ENCODE measurements around the gene TCERG1L.
"Not testable (repeated sequence)": the region's sequence is repeated elsewhere in the genome, so short reads cannot be mapped to it uniquely, and the experiment has no call there.

TCERG1L gene

DNA sequence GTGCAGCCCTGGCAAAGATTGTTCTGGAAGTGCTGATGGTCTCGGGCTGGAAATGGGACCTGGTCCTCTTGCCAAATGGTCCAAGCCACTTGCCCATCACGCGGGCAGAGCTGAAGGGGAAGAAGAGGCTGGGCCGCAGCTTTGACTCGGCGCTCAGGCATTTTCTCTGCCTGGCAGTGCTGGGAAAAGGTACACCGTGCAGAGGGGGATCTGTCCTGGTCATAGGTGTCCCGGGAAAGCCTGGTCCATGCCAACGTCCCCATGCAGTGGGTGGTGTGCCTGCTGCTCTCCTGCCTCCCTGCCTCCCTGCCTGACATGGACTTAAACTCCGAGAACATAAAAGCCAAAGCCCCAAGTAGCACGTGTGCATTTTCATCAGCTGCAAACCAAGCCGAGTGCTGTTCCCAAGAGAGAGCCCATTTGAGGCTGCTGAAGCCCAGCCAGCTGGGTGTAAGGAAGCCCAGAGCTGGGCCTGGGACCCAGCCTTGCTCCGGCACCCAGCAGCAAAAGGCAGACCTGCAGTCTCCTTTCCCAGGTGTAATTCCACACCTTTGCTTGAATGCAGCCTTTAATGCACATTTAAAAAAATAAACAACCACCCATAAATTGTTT lies 72.7 kb downstream of the TCERG1L start:
- Histone ChIP-seq H3K4me3 (ENCODE audit: low read depth, low read length) (no peak overlapping the region), H3K36me3 (ENCODE audit: control insufficient read depth, insufficient read depth, low read length) (no peaks in the 10 kb centered on the region), H3K27ac (ENCODE audit: low read depth, low read length) (no peak overlapping the region), H3K9me3 (ENCODE audit: control insufficient read depth, insufficient read depth, low read depth, low read length) (peaks cover 5% of the 10 kb centered on the region), H3K27me3 (ENCODE audit: control insufficient read depth, insufficient read depth, low read length) (no peaks in the 10 kb centered on the region), H3K9ac (ENCODE audit: low read length) (no peak overlapping the region), H3K4me1 (ENCODE audit: control insufficient read depth, insufficient read depth, low read length) (no peaks in the 10 kb centered on the region; the same call in 1 of the 2 replicates)

DNA sequence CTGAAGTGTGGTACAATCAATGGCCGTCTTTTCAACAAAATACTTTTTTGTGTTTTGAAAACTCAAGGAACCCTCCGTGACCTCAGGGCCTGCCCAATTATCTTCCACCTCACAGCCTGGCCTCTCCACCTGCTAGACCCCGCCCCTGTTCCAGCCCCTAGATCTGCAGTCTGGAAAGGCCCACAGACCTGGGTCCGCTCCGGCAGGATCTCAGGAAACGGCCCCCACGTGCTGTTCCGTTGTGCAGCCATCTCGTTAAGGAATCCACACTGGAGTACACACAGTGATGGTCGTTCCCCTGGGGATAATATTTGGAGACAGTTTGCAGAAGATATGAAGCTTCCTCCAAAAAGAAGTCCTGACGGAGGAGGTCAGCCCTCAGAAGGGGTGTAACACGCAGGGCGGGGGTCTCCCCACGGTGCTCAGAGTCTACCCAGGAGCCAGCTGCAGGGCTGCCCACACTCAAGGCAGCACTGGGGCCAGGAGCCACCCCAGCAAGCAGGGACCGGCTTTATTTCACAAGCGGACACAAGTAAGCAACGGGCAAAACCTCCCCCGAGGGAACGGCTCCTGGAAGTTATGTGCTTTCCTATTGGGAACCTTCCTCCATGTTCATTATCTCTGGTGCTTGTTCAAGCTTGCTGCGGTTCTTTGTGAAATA lies 73.4 kb downstream of the TCERG1L start:
- no peaks in the 10 kb centered on the region for H3K27me3 ChIP-seq (ENCODE audit: control insufficient read depth, insufficient read depth, low read length)
- H3K4me1 ChIP-seq (ENCODE audit: control insufficient read depth, insufficient read depth, low read length), result no peaks in the 10 kb centered on the region; the same call in 1 of the 2 replicates
- H3K36me3 ChIP-seq (ENCODE audit: control insufficient read depth, insufficient read depth, low read length), result no peaks in the 10 kb centered on the region
- no peak overlapping the region for H3K4me3 ChIP-seq (ENCODE audit: low read depth, low read length)
- H3K9ac ChIP-seq (ENCODE audit: low read length), result no peak overlapping the region
- no peak overlapping the region for H3K27ac ChIP-seq (ENCODE audit: low read depth, low read length)
- peaks cover 5% of the 10 kb centered on the region for H3K9me3 ChIP-seq (ENCODE audit: control insufficient read depth, insufficient read depth, low read depth, low read length)

DNA sequence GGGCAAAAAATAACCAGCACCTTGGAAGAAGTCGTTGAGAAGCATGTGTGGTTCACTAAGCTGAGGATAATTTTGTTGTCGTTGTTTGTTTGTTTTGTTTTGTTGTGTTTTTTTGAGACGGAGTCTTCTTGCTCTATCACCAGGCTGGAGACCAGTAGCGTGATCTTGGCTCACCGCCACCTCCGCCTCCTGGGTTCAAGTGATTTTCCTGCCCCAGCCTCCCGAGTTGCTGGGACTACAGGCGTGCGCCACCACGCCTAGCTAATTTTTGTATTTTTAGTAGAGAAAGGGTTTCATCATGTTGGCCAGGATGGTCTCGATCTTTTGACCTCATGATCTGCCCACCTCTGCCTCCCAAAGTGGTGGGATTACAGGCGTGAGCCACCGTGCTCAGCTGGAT lies 76.9 kb downstream of the TCERG1L start:
- not testable (repeated sequence) for H3K4me3 ChIP-seq (ENCODE audit: low read depth, low read length); H3K27me3 ChIP-seq (ENCODE audit: control insufficient read depth, insufficient read depth, low read length); H3K9me3 ChIP-seq (ENCODE audit: control insufficient read depth, insufficient read depth, low read depth, low read length); H3K4me1 ChIP-seq (ENCODE audit: control insufficient read depth, insufficient read depth, low read length); H3K27ac ChIP-seq (ENCODE audit: low read depth, low read length); H3K36me3 ChIP-seq (ENCODE audit: control insufficient read depth, insufficient read depth, low read length); H3K9ac ChIP-seq (ENCODE audit: low read length)

DNA sequence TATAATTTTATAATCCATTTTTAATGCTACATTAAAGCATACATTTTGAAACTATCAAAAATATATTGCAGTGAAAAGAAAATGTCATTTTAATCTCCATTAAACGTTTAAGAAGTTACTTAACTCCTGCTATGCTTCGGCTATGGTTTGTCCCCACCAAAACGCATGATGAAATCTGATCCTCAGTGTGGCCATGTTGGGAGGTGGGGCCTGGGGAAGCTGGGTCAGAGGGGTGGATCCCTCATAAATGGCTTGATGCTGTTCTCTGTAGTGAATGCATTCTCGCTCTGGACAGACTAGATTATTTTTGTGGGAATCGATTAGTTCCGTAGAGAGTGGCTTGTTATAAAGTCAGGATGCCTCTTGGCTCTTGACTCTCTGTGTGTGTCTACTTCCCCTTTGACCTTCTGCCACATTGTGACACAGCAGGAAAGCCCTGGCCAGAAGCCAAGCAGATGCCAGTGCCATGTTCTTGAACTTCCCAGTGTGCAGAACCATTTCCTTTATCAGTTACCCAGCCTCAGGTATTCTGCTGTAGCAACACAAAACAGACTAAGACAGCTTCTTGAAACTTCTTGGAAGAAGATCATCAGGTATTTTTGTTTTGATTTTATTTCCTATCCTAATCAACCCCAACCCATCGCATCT lies 77.8 kb downstream of the TCERG1L start:
- Histone ChIP-seq H3K27me3 (ENCODE audit: control insufficient read depth, insufficient read depth, low read length) (no peaks in the 10 kb centered on the region), H3K4me1 (ENCODE audit: control insufficient read depth, insufficient read depth, low read length) (no peaks in the 10 kb centered on the region), H3K9me3 (ENCODE audit: control insufficient read depth, insufficient read depth, low read depth, low read length) (peaks cover 5% of the 10 kb centered on the region)

DNA sequence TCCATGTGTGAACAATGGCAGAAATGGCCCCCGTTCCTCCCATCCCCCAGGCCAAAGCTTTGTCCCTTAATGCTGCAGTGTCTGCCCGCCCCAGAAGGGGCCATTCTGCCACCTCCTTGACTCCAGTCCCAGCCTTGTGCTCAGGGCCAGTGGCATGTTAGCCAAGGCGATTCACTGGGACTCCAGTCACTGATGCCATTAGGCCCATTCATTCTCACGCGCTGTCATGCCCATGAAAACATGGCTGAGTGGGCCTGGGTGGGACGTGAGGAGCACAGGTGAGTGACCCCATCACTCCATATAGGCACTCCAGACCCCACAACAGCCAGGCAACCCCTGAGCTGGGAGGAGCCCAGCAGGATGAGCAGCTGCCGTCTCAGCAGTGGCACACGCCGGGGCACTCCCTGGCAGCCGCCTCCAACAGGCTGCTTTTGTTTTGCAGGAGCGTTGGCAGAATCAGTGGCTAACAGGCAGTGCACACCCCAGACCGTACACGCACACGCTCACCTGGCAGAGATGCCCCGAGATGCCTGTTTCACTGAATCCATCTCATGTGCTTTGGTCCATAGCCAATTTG lies 79.5 kb downstream of the TCERG1L start:
- H3K4me3 ChIP-seq (ENCODE audit: low read depth, low read length), result no peak overlapping the region
- no peaks in the 10 kb centered on the region for H3K4me1 ChIP-seq (ENCODE audit: control insufficient read depth, insufficient read depth, low read length)
- H3K36me3 ChIP-seq (ENCODE audit: control insufficient read depth, insufficient read depth, low read length), result no peaks in the 10 kb centered on the region
- H3K9ac ChIP-seq (ENCODE audit: low read length), result no peak overlapping the region
- H3K27ac ChIP-seq (ENCODE audit: low read depth, low read length), result no peak overlapping the region
- no peaks in the 10 kb centered on the region for H3K27me3 ChIP-seq (ENCODE audit: control insufficient read depth, insufficient read depth, low read length)
- peaks cover 5% of the 10 kb centered on the region for H3K9me3 ChIP-seq (ENCODE audit: control insufficient read depth, insufficient read depth, low read depth, low read length)

More for the DNA sequence above, 77.8 kb downstream of the TCERG1L start:
- Histone ChIP-seq H3K9ac (ENCODE audit: low read length) (no peak overlapping the region), H3K27ac (ENCODE audit: low read depth, low read length) (no peak overlapping the region), H3K36me3 (ENCODE audit: control insufficient read depth, insufficient read depth, low read length) (no peaks in the 10 kb centered on the region), H3K4me3 (ENCODE audit: low read depth, low read length) (no peak overlapping the region)

DNA sequence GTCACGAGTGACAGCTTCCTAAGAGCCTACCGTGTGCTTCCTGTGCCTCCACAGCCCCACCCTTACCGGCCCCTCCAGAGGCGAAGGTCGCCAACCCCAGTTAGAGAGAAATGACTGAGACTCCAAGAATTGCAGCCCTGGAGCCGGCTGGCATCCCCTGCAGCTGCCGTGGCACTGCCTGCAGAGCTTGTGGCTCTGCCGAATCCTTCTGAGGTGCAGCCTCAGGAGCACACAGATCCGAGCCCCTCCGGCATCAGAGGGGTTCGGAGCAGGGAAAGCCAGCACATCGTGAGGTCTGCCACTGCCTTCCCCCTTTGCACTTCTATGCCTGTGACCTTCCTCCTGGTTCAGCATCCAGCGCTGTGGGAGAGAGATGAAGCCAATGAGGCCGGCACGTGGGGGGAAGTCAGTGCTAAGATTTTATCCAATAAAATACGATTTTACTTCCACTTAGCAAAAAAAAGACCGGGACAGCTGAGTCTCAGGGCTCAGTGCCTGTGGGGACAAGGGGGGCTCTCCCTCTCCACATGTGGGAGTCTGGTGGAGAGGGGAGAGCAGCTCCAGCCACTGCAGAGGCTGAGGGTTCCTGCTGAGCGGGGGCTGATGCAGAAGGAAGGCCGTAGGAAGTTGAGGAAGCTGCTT lies 80.1 kb downstream of the TCERG1L start:
- H3K4me3 ChIP-seq (ENCODE audit: low read depth, low read length), result no peak overlapping the region
- no peaks in the 10 kb centered on the region for H3K36me3 ChIP-seq (ENCODE audit: control insufficient read depth, insufficient read depth, low read length)
- peaks cover 5% of the 10 kb centered on the region for H3K9me3 ChIP-seq (ENCODE audit: control insufficient read depth, insufficient read depth, low read depth, low read length)
- H3K27me3 ChIP-seq (ENCODE audit: control insufficient read depth, insufficient read depth, low read length), result no peaks in the 10 kb centered on the region
- H3K27ac ChIP-seq (ENCODE audit: low read depth, low read length), result no peak overlapping the region
- H3K4me1 ChIP-seq (ENCODE audit: control insufficient read depth, insufficient read depth, low read length), result no peaks in the 10 kb centered on the region
- H3K9ac ChIP-seq (ENCODE audit: low read length), result no peak overlapping the region

DNA sequence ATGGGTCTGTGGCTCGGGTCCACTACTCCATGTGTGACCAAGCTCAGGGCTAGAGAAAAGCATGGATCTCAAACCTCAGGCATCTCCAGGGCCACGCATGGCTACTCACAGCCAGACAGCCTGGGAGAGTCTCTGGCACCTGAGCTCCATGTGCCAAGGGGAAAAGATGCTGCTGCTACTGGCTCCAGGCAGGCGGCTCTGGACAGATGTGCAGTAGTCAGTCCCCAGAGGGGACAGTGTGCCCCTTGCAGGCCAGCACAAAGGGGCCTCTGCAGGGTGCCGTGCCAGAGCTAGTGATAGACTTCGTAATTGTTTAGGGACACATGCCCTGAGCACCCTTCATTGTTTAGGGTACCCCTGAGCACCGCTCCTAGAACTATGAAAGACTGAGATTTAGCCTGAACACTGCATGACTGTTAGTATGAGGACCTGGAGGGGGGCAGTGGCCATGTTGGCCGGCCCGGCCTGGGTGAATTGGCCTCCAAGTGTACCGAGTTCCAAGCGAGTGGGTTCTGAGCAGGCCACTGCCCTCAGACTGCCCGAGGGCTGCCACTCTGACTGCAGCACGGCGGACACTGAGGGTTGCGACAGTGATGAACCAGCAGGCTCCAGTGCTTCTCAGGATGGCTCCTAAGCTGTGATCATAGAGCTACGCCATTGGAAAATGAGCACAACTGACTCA lies 80.7 kb downstream of the TCERG1L start:
- H3K27ac ChIP-seq (ENCODE audit: low read depth, low read length), result no peak overlapping the region
- no peaks in the 10 kb centered on the region for H3K27me3 ChIP-seq (ENCODE audit: control insufficient read depth, insufficient read depth, low read length)
- peaks cover 5% of the 10 kb centered on the region for H3K9me3 ChIP-seq (ENCODE audit: control insufficient read depth, insufficient read depth, low read depth, low read length)
- no peaks in the 10 kb centered on the region for H3K36me3 ChIP-seq (ENCODE audit: control insufficient read depth, insufficient read depth, low read length)
- no peaks in the 10 kb centered on the region for H3K4me1 ChIP-seq (ENCODE audit: control insufficient read depth, insufficient read depth, low read length)
- no peak overlapping the region for H3K4me3 ChIP-seq (ENCODE audit: low read depth, low read length)
- no peak overlapping the region for H3K9ac ChIP-seq (ENCODE audit: low read length)

DNA sequence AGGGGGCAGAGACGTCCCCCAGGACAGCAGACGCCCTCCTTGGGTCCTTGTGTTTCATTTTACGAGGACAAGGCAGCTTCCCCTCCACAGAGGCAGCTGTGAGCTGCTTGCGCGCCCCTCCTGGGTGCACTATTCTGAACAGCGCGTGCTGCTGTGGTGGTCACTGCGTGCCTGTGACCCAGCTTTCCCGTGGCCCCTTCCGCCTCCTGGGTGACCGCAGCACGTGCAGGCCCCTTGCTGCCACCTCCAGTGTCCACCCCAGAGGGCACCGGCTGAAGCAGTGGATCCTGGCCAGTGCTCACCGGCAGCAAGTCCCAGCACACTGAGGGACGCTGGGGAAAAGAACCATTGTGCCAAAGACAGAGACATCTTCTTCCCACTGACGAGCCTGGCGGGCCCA lies 81.4 kb downstream of the TCERG1L start:
- H3K4me1 ChIP-seq (ENCODE audit: control insufficient read depth, insufficient read depth, low read length), result no peaks in the 10 kb centered on the region
- no peak overlapping the region for H3K27ac ChIP-seq (ENCODE audit: low read depth, low read length)
- peaks cover 5% of the 10 kb centered on the region for H3K9me3 ChIP-seq (ENCODE audit: control insufficient read depth, insufficient read depth, low read depth, low read length)
- H3K9ac ChIP-seq (ENCODE audit: low read length), result no peak overlapping the region
- H3K27me3 ChIP-seq (ENCODE audit: control insufficient read depth, insufficient read depth, low read length), result no peaks in the 10 kb centered on the region
- no peak overlapping the region for H3K4me3 ChIP-seq (ENCODE audit: low read depth, low read length)
- no peaks in the 10 kb centered on the region for H3K36me3 ChIP-seq (ENCODE audit: control insufficient read depth, insufficient read depth, low read length)

DNA sequence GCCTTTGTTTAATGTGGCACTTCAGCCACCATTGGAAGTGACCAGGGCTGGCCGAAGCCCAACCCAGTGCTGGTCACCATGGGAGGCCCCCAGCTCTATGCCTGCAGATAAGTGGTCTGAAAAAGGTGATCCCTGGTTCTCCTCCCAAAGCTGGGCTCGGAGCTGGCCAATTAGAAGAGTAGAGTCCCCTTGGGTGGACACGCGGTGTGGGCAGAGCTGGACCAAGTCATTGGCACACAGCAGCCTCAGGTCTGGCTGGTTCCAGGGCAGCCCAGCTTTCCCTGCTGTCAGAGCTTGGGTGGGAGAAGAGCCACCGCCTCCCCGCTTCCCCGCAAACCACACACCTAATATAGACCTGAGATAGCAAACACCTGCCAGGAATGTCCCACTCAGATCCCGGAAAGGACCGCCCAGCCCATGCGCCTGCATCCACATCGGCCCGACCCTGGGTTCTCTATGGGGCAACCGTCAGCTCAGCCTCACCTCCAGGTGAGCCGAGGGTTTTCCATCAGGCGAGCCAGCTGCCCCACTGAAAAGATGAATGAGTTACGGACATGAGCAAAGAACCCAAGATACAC lies 84.3 kb downstream of the TCERG1L start:
- Histone ChIP-seq H3K4me3 (ENCODE audit: low read depth, low read length) (no peak overlapping the region), H3K9me3 (ENCODE audit: control insufficient read depth, insufficient read depth, low read depth, low read length) (no peaks in the 10 kb centered on the region), H3K9ac (ENCODE audit: low read length) (no peak overlapping the region), H3K27ac (ENCODE audit: low read depth, low read length) (no peak overlapping the region), H3K27me3 (ENCODE audit: control insufficient read depth, insufficient read depth, low read length) (no peaks in the 10 kb centered on the region), H3K4me1 (ENCODE audit: control insufficient read depth, insufficient read depth, low read length) (no peaks in the 10 kb centered on the region), H3K36me3 (ENCODE audit: control insufficient read depth, insufficient read depth, low read length) (no peaks in the 10 kb centered on the region)

DNA sequence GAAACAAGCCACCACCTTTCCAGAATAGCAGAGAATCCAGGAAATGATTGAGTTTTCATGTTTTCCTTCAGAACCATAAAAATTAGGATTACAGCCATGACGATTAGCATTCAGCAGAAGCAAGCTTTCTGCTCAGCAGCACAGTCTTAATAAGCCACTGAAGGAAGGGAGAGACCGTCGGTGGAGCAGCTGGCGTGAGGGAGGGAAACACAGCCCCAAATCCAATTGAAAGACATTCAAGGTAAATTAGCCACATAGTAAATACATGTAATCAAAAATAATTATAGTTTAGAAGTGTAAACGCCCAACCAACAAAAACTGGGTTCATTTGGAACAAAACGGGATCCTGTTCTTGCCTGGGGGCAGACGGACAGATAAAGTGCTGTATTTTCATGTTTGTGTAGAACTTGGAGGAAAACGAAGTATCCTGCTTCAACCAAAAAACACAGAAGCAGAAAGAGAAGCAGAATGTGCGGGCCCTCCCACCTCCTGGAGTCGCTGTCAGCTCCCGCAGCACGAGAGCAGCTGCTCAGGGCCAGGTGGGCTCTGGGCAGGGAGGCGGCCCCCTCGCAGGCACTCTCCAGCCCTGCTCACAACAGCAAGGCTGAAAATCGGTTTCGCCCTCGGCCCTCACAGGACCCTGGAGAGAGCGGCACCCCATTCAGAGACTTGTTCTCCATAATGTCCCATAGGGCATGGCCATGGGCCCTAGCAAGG lies 84.9 kb downstream of the TCERG1L start:
- Histone ChIP-seq H3K27ac (ENCODE audit: low read depth, low read length) (no peak overlapping the region), H3K9ac (ENCODE audit: low read length) (no peak overlapping the region), H3K9me3 (ENCODE audit: control insufficient read depth, insufficient read depth, low read depth, low read length) (no peaks in the 10 kb centered on the region), H3K36me3 (ENCODE audit: control insufficient read depth, insufficient read depth, low read length) (no peaks in the 10 kb centered on the region), H3K4me3 (ENCODE audit: low read depth, low read length) (no peak overlapping the region), H3K27me3 (ENCODE audit: control insufficient read depth, insufficient read depth, low read length) (no peaks in the 10 kb centered on the region), H3K4me1 (ENCODE audit: control insufficient read depth, insufficient read depth, low read length) (no peaks in the 10 kb centered on the region)
